ENCODE measurements around the gene GALNT13.
"Not testable (repeated sequence)": the region's sequence is repeated elsewhere in the genome, so short reads cannot be mapped to it uniquely, and the experiment has no call there.

The GALNT13 gene

GRCh38 chr2:154425994-154426393 lies 554.3 kb downstream of the GALNT13 start:
- DNase-seq (ENCODE audit: low read depth): no peak

- no peak for DNase-seq (ENCODE audit: low read depth)
Observed at GRCh38 chr2:154427453-154427852, 555.7 kb downstream of the GALNT13 start.

GRCh38 chr2:154428022-154428421 lies 556.3 kb downstream of the GALNT13 start:
- no peak for DNase-seq (ENCODE audit: low read depth)

- no peak for DNase-seq (ENCODE audit: low read depth)
Observed at GRCh38 chr2:154433010-154433409, 561.3 kb downstream of the GALNT13 start.

GRCh38 chr2:154437104-154437503 lies 565.4 kb downstream of the GALNT13 start:
- DNase-seq (ENCODE audit: low read depth): no peak

GRCh38 chr2:154439156-154439555 lies 567.4 kb downstream of the GALNT13 start:
- no peak for DNase-seq (ENCODE audit: low read depth)

GRCh38 chr2:154443919-154444318 lies 572.2 kb downstream of the GALNT13 start:
- no peak for DNase-seq (ENCODE audit: low read depth)

- no peak for DNase-seq (ENCODE audit: low read depth)
Observed at GRCh38 chr2:154446324-154446723, 574.6 kb downstream of the GALNT13 start.

GRCh38 chr2:154447727-154448418 lies 576.2 kb downstream of the GALNT13 start:
- DNase-seq (ENCODE audit: low read depth): no peak

- no peak for DNase-seq (ENCODE audit: low read depth)
Observed at GRCh38 chr2:154449951-154450658, 578.4 kb downstream of the GALNT13 start.

- DNase-seq (ENCODE audit: low read depth): no peak
Observed at GRCh38 chr2:154452471-154452870, 580.7 kb downstream of the GALNT13 start.

GRCh38 chr2:154452906-154453493 lies 581.3 kb downstream of the GALNT13 start:
- DNase-seq (ENCODE audit: low read depth): no peak

- no peak for DNase-seq (ENCODE audit: low read depth)
Observed at GRCh38 chr2:154455166-154455565, 583.4 kb downstream of the GALNT13 start.

GRCh38 chr2:154455866-154456265 lies 584.1 kb downstream of the GALNT13 start:
- DNase-seq (ENCODE audit: low read depth): no peak

- DNase-seq (ENCODE audit: low read depth): no peak
Observed at GRCh38 chr2:154457286-154457685, 585.6 kb downstream of the GALNT13 start.

- no peak for DNase-seq (ENCODE audit: low read depth)
Observed at GRCh38 chr2:154459286-154459685, 587.6 kb downstream of the GALNT13 start.

- DNase-seq (ENCODE audit: low read depth): no peak
Observed at GRCh38 chr2:154462634-154463033, 590.9 kb downstream of the GALNT13 start.

GRCh38 chr2:154466226-154466625 lies 594.5 kb downstream of the GALNT13 start:
- DNase-seq (ENCODE audit: low read depth): no peak

GRCh38 chr2:154470376-154470775 lies 598.7 kb downstream of the GALNT13 start:
- DNase-seq (ENCODE audit: low read depth): no peak

GRCh38 chr2:154471492-154471891 lies 599.8 kb downstream of the GALNT13 start:
- not testable (repeated sequence) for DNase-seq (ENCODE audit: low read depth)

GRCh38 chr2:154477319-154477718 lies 605.6 kb downstream of the GALNT13 start:
- DNase-seq (ENCODE audit: low read depth): no peak

GRCh38 chr2:154480521-154480920 lies 608.8 kb downstream of the GALNT13 start:
- DNase-seq (ENCODE audit: low read depth): no peak

GRCh38 chr2:154481336-154481735 lies 609.6 kb downstream of the GALNT13 start:
- no peak for DNase-seq (ENCODE audit: low read depth)
